ENCODE data around the gene COLGALT1. TPM values are rescaled to one million over a fixed set of nuclear protein-coding genes. Genes with fewer than 3 reads are reported as not detected.

The COLGALT1 gene
- total RNA-seq, 1 donor = 62.5 TPM

GRCh38 chr19:17598953-17599352, 43.5 kb downstream of the COLGALT1 start:
- DNase-seq (ENCODE audit: low read depth) = no peak
- no peak overlapping the region for H3K4me3 ChIP-seq (ENCODE audit: low read depth, low read length)
- no peak for TF ChIP-seq CTCF (IDR thresholded peaks at IDR 0.05; ENCODE audit: insufficient read depth, low read length)

GRCh38 chr19:17599780-17600179, 44.3 kb downstream of the COLGALT1 start:
- no peak for DNase-seq (ENCODE audit: low read depth)
- no peak for TF ChIP-seq CTCF (IDR thresholded peaks at IDR 0.05; ENCODE audit: insufficient read depth, low read length)
- H3K4me3 ChIP-seq (ENCODE audit: low read depth, low read length) = no peak overlapping the region

- no peak for DNase-seq (ENCODE audit: low read depth)
- no peak for TF ChIP-seq CTCF (IDR thresholded peaks at IDR 0.05; ENCODE audit: insufficient read depth, low read length)
Observed at GRCh38 chr19:17601683-17602082, 46.2 kb downstream of the COLGALT1 start.

GRCh38 chr19:17602217-17602616, 46.8 kb downstream of the COLGALT1 start:
- DNase-seq (ENCODE audit: low read depth) = no peak
- no peak for TF ChIP-seq CTCF (IDR thresholded peaks at IDR 0.05; ENCODE audit: insufficient read depth, low read length)
- H3K4me3 ChIP-seq (ENCODE audit: low read depth, low read length) = no peak overlapping the region

More at GRCh38 chr19:17601683-17602082, 46.2 kb downstream of the COLGALT1 start:
- H3K4me3 ChIP-seq (ENCODE audit: low read depth, low read length) = no peak overlapping the region

GRCh38 chr19:17602872-17603510, 47.5 kb downstream of the COLGALT1 start:
- H3K4me3 ChIP-seq (ENCODE audit: low read depth, low read length) = no peak overlapping the region
- no peak for DNase-seq (ENCODE audit: low read depth)
- TF ChIP-seq CTCF (IDR thresholded peaks at IDR 0.05; ENCODE audit: insufficient read depth, low read length) = no peak

- no peak overlapping the region for H3K4me3 ChIP-seq (ENCODE audit: low read depth, low read length)
- no peak for TF ChIP-seq CTCF (IDR thresholded peaks at IDR 0.05; ENCODE audit: insufficient read depth, low read length)
- no peak for DNase-seq (ENCODE audit: low read depth)
Observed at GRCh38 chr19:17604372-17605025, 49.0 kb downstream of the COLGALT1 start.
